PC-3 (cell line): Measurements from ENCODE around the gene TM4SF18.

Source experiments
- EZH2 ChIP-seq: fragments of 300-600 bp; sonication (generic); IDR thresholded peaks from one replicate; pipeline ENCODE4 v1.6.1; 2017; ENCODE audit warnings: antibody characterized with exemption, mild to moderate bottlenecking, low read length; ENCODE audit not compliant: unreplicated experiment
- TF ChIP-seq, protein P1 (sequence below): fragments of 300-600 bp; sonication (generic); conservative IDR thresholded peaks from 2 replicates; pipeline ENCODE4 v1.5.1; 2017; ENCODE audit warnings: antibody characterized with exemption, low read depth, mild to moderate bottlenecking, low read length

DNA sequence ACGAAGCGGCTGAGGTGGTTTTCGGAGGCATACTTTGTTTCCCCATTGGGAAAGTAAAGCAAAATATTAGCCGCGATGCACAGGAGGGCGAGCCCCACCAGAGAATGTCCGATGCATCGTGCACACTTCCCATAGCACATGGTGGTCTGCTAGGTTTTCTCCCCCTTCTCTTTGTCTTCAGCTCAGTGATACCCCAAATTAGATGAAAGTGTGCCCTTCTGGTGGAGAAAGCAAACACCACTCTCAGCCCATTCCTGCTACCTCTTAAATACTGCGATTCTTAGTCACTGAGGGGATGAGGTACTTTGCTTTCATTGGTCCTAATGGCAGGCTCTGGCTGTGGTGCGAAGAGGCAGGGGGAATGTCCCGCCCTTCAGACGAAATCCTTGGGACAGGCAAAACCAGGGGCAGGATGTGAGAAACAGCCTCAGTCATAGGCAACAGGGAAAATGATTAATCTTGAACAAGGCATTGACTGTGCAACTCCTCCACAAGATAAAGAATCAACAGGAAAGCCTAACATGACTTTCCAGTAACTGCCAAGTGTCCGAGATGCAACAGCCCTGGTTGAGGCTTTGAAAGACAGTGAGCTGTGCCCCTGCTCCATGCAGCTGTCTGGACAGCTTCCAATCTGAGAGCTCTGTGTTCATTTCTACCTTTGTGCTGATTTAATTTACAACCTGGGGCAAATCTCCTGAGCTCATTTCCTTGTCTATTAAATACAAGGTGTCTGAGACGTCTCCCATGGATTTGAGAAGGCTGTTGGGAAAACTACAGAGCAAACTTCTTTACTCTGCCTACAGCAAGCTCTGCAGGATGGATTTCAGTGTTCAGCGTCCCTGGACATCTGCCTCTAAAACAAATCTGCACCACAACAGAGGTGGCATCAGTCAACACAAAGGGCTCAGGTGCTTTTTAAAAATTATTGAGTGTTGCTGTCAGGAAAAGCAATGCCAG, 44.2 kb upstream of the TM4SF18 start, which contains the start of gene TM4SF1:
- TF ChIP-seq, protein P1, sequence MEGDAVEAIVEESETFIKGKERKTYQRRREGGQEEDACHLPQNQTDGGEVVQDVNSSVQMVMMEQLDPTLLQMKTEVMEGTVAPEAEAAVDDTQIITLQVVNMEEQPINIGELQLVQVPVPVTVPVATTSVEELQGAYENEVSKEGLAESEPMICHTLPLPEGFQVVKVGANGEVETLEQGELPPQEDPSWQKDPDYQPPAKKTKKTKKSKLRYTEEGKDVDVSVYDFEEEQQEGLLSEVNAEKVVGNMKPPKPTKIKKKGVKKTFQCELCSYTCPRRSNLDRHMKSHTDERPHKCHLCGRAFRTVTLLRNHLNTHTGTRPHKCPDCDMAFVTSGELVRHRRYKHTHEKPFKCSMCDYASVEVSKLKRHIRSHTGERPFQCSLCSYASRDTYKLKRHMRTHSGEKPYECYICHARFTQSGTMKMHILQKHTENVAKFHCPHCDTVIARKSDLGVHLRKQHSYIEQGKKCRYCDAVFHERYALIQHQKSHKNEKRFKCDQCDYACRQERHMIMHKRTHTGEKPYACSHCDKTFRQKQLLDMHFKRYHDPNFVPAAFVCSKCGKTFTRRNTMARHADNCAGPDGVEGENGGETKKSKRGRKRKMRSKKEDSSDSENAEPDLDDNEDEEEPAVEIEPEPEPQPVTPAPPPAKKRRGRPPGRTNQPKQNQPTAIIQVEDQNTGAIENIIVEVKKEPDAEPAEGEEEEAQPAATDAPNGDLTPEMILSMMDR = no peak
- no peak for TF ChIP-seq EZH2
